Right renal pelvis (tissue), 4 donors: ENCODE measurements around the gene SLC7A8. TPM values are rescaled to one million over a fixed set of nuclear protein-coding genes. Genes with fewer than 3 reads are reported as not detected.

Experiments
- DNase-seq, 4 donors: peaks; one replicate each; pipeline ENCODE4 v3.0.0-alpha.2; 2013; ENCODE audit warnings: low read depth in 4 of 4, low spot score in 3 of 4, missing footprints in 1 of 4
- polyA plus RNA-seq, 4 donors: library from polyadenylated mRNA; unstranded; fragments of 120-200 nt; gene quantifications; one replicate each; pipeline ENCODE4 v1.2.1, GENCODE V29; 2013; ENCODE audit not compliant: insufficient read length in 4 of 4

The SLC7A8 gene
- polyA plus RNA-seq, 4 donors = 88.7 to 100 (median 95.3) TPM

GRCh38 chr14:23136566-23137133 lies 46.8 kb downstream of the SLC7A8 start:
- DNase-seq = no peak

- no peak for DNase-seq
These were observed 50.5 kb downstream of the SLC7A8 start for GRCh38 chr14:23132970-23133369.

- DNase-seq = no peak
These were observed 52.0 kb downstream of the SLC7A8 start for GRCh38 chr14:23131482-23131881.

- DNase-seq = no peak
These were observed 52.6 kb downstream of the SLC7A8 start for GRCh38 chr14:23130871-23131270.

GRCh38 chr14:23129759-23130316 lies 53.6 kb downstream of the SLC7A8 start:
- DNase-seq = no peak

- no peak for DNase-seq
These were observed 54.3 kb downstream of the SLC7A8 start for GRCh38 chr14:23128969-23129758.

- no peak for DNase-seq
These were observed 55.6 kb downstream of the SLC7A8 start for GRCh38 chr14:23127861-23128260.

- no peak for DNase-seq
These were observed 56.7 kb downstream of the SLC7A8 start for GRCh38 chr14:23126548-23127278.

GRCh38 chr14:23125933-23126524 lies 57.4 kb downstream of the SLC7A8 start:
- no peak for DNase-seq

- DNase-seq = no peak
These were observed 58.4 kb downstream of the SLC7A8 start for GRCh38 chr14:23125011-23125410.

GRCh38 chr14:23124337-23124954 lies 59.0 kb downstream of the SLC7A8 start:
- no peak for DNase-seq

GRCh38 chr14:23123419-23123818 lies 60.0 kb downstream of the SLC7A8 start:
- no peak for DNase-seq

- no peak for DNase-seq
These were observed 61.4 kb downstream of the SLC7A8 start for GRCh38 chr14:23122086-23122485.

GRCh38 chr14:23121361-23121771 lies 62.1 kb downstream of the SLC7A8 start:
- peak in 3 of 4 donors; percentile 29 to 66 (median 64) for DNase-seq

GRCh38 chr14:23120541-23121251 lies 62.8 kb downstream of the SLC7A8 start:
- peak; percentile 79 to 86 (median 83) for DNase-seq

- no peak for DNase-seq
These were observed 63.8 kb downstream of the SLC7A8 start for GRCh38 chr14:23119363-23120327.

GRCh38 chr14:23118506-23119362 lies 64.7 kb downstream of the SLC7A8 start, which contains the start of gene CEBPE:
Gene CEBPE (minus strand): TSS chr14:23119255. CDS start chr14:23119091, 164 bp downstream.
- no peak for DNase-seq
